GM23338 (cell line): ENCODE results near the gene ING5. TPM values are rescaled to one million over a fixed set of nuclear protein-coding genes. Genes with fewer than 3 reads are reported as not detected.

Experiments used
- ATAC-seq: fragments of 200-7000 bp; cut with Tn5 transposase; 3 replicates; pipeline ENCODE4 v1.9.1; 2020
- DNase-seq: peaks from one replicate; pipeline ENCODE4 v3.0.0-alpha.2; 2015; ENCODE audit warnings: low spot score
- H2AFZ ChIP-seq: fragments of 200-600 bp; sonication (generic); 2 replicates; pipeline ENCODE4 v1.8.0; 2016; ENCODE audit warnings: antibody characterized with exemption, mild to moderate bottlenecking, moderate library complexity
- H3F3A ChIP-seq: fragments of 200-600 bp; sonication (generic); replicated peaks from 2 replicates; pipeline ENCODE4 v1.8.0; 2017; ENCODE audit warnings: antibody characterized with exemption, mixed run types, low read depth
- H3K27ac ChIP-seq: fragments of 200-600 bp; sonication (generic); 2 replicates; pipeline ENCODE4 v1.6.1; 2016; ENCODE audit warnings: low read depth
- H3K27me3 ChIP-seq: fragments of 200-600 bp; sonication (generic); 2 replicates; pipeline ENCODE4 v1.8.0; 2016; ENCODE audit warnings: mild to moderate bottlenecking, mixed run types, moderate library complexity; ENCODE audit not compliant: insufficient read depth
- H3K36me3 ChIP-seq: fragments of 200-600 bp; sonication (generic); 2 replicates; pipeline ENCODE4 v1.8.0; 2016; ENCODE audit warnings: mild to moderate bottlenecking; ENCODE audit not compliant: insufficient read depth
- H3K4me1 ChIP-seq: fragments of 200-600 bp; sonication (generic); 2 replicates; pipeline ENCODE4 v1.8.0; 2016; ENCODE audit warnings: mild to moderate bottlenecking, moderate library complexity; ENCODE audit not compliant: insufficient read depth
- H3K4me2 ChIP-seq: fragments of 200-600 bp; sonication (generic); 2 replicates; pipeline ENCODE4 v1.7.1; 2017; ENCODE audit warnings: mixed run types
- H3K4me3 ChIP-seq: fragments of 200-600 bp; sonication (generic); 2 replicates; pipeline ENCODE4 v1.6.1; 2016; ENCODE audit warnings: mixed run types
- H3K79me2 ChIP-seq: fragments of 200-600 bp; sonication (generic); replicated peaks from 2 replicates; pipeline ENCODE4 v1.8.0; 2017; ENCODE audit warnings: mild to moderate bottlenecking; ENCODE audit not compliant: insufficient read depth
- H3K9me2 ChIP-seq: fragments of 200-600 bp; sonication (generic); 2 replicates; pipeline ENCODE4 v1.8.0; 2017; ENCODE audit not compliant: insufficient read depth
- H4K20me1 ChIP-seq: fragments of 200-600 bp; sonication (generic); replicated peaks from 2 replicates; pipeline ENCODE4 v1.8.0; 2017; ENCODE audit warnings: mild to moderate bottlenecking; ENCODE audit not compliant: insufficient read depth
- H3K27ac Mint-ChIP-seq: 2 replicates; pipeline ENCODE4 v1.8.0; 2020; ENCODE audit warnings: inconsistent platforms, mild to moderate bottlenecking, moderate library complexity, mixed read lengths
- H3K27me3 Mint-ChIP-seq: 3 replicates; pipeline ENCODE4 v1.8.0; 2022; ENCODE audit warnings: low read depth, mild to moderate bottlenecking, moderate library complexity, mixed read lengths, inconsistent platforms; ENCODE audit not compliant: insufficient read depth, poor library complexity
- H3K36me3 Mint-ChIP-seq: 3 replicates; pipeline ENCODE4 v1.8.0; 2021; ENCODE audit warnings: low read depth, mild to moderate bottlenecking, inconsistent platforms, moderate library complexity, mixed read lengths
- H3K4me1 Mint-ChIP-seq: 3 replicates; pipeline ENCODE4 v1.8.0; 2020; ENCODE audit warnings: mild to moderate bottlenecking, inconsistent platforms, mixed read lengths
- H3K4me3 Mint-ChIP-seq: 3 replicates; pipeline ENCODE4 v1.8.0; 2021; ENCODE audit warnings: moderate library complexity, mild to moderate bottlenecking, inconsistent platforms, mixed read lengths
- H3K9me3 Mint-ChIP-seq: 3 replicates; pipeline ENCODE4 v1.8.0; 2020; ENCODE audit warnings: moderate library complexity, mild to moderate bottlenecking, inconsistent platforms, mixed read lengths
- CREB1 ChIP-seq: fragments of 250-450 bp; sonication (Bioruptor Pico); IDR thresholded peaks from 2 replicates; pipeline ENCODE4 v1.5.0; 2020; ENCODE audit warnings: low read depth, mild to moderate bottlenecking, moderate library complexity
- EZH2 ChIP-seq: fragments of 200-600 bp; sonication (generic); IDR thresholded peaks from one replicate; pipeline ENCODE4 v1.8.0; 2017; ENCODE audit warnings: antibody characterized with exemption, mild to moderate bottlenecking, low read depth; ENCODE audit not compliant: unreplicated experiment
- EZH2phosphoT487 ChIP-seq: fragments of 200-600 bp; sonication (generic); IDR thresholded peaks from one replicate; pipeline ENCODE4 v1.8.1; 2018; ENCODE audit warnings: antibody characterized with exemption; ENCODE audit not compliant: unreplicated experiment
- JUNB ChIP-seq: IDR thresholded peaks from one replicate; pipeline ENCODE4 v1.6.1; 2016; ENCODE audit warnings: antibody characterized with exemption; ENCODE audit not compliant: unreplicated experiment
- NANOG ChIP-seq: IDR thresholded peaks from 2 replicates; pipeline ENCODE4 v1.6.1; 2016; ENCODE audit warnings: antibody characterized with exemption, borderline replicate concordance
- POLR2AphosphoS5 ChIP-seq: IDR thresholded peaks from 2 replicates; pipeline ENCODE4 v1.6.1; 2016; ENCODE audit warnings: antibody characterized with exemption, low read depth
- STAT1 ChIP-seq: IDR thresholded peaks from one replicate; pipeline ENCODE4 v1.6.1; 2016; ENCODE audit warnings: antibody characterized with exemption; ENCODE audit not compliant: unreplicated experiment
- ZNF114 ChIP-seq: fragments of 250-450 bp; sonication (Bioruptor Pico); IDR thresholded peaks from 2 replicates; pipeline ENCODE4 v1.5.0; 2020; ENCODE audit warnings: mild to moderate bottlenecking, moderate library complexity
- ZNF331 ChIP-seq: fragments of 250-450 bp; sonication (Bioruptor Pico); IDR thresholded peaks from 2 replicates; pipeline ENCODE4 v1.5.0; 2020; ENCODE audit warnings: low read depth, mild to moderate bottlenecking, moderate library complexity
- polyA plus RNA-seq: library from polyadenylated mRNA; unstranded; fragments of >200 nt; fragmentation: Nextera tagmentation; extraction: Ambion mirVana; gene quantifications from 2 replicates; pipeline ENCODE4 v1.2.1, GENCODE V29; 2016
- total RNA-seq: library from RNA; depleted of rRNA; stranded (reverse); fragments of >200 nt; shearing (Covaris generic); gene quantifications from 2 replicates; pipeline ENCODE4 v1.2.3, GENCODE V29; 2014
- TF ChIP-seq, protein P1 (sequence below): IDR thresholded peaks from 2 replicates; pipeline ENCODE4 v1.6.1; 2016; ENCODE audit warnings: antibody characterized with exemption
- TF ChIP-seq, protein P2 (sequence below): fragments of 250-450 bp; sonication (Bioruptor Pico); IDR thresholded peaks from 2 replicates; pipeline ENCODE4 v1.5.0; 2020; ENCODE audit warnings: mild to moderate bottlenecking, moderate library complexity
- TF ChIP-seq, protein P3 (sequence below): IDR thresholded peaks from one replicate; pipeline ENCODE4 v1.6.1; 2018; ENCODE audit warnings: antibody characterized with exemption; ENCODE audit not compliant: unreplicated experiment
- TF ChIP-seq, protein P4 (sequence below), 2 experiments: fragments of 200-600 bp in 1 of 2; sonication (generic) in 1 of 2; conservative IDR thresholded peaks; 2 replicates each; pipeline versions ENCODE4 v1.5.1 to v1.6.1; 2016 to 2017; ENCODE audit warnings: antibody characterized with exemption in 2 of 2, low read depth in 2 of 2, mild to moderate bottlenecking in 2 of 2, moderate library complexity in 1 of 2

The ING5 gene
- total and polyA plus RNA-seq, 2 experiments from 2014 or later, result 25.7 to 42.5 TPM

DNA sequence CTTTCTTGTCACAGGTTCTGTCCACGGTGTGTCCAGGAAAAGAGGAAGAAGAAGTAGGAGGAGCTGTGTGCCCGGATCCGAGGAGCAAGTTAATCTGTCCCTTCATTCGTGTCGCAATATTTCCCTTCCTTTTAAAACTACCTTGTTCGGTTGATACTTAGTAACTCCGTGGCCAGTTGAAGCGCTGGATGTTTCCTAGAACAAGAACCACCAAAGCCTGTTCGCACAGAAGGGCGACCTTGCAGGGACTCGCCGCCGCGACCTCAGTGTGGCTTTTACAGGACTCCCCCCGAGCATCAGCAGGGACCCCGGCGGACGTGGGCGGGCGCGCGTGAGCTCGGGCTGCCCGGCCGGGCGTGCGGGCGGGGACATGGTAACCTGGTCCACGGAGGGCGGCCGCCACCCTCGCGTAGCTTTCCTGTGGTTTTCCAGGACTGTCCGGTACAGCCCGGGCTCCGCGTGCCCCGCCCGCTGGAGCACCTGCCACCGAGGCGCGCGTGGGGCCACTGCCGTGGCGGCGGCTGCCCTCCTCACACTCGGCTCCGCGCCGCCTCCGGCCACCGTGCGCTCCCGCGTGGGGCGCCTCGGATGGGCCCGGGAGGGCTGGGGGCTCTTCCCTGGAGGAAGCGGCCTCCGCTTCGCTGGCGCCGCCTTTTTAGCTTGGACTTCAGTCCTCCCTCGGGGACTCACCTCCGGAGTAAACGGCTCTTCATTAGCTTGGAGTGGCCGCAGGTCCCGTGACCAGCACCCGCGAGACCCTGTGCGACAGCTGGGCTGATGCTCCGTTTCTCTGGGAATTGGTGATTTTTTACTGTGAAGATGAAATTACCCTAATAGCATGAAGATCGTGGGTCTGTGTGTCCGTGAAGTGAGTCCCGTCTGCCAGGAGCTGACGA is 23.4 kb downstream of the ING5 start:
- Mint-ChIP-seq H3K27me3 (peaks cover 14% of the 10 kb centered on the region), H3K4me3 (no peak overlapping the region), H3K4me1 (no peaks in the 10 kb centered on the region), H3K9me3 (peaks cover 30% of the 10 kb centered on the region), H3K27ac (no peak overlapping the region), H3K36me3 (peaks cover 53% of the 10 kb centered on the region)
- no peaks in the 10 kb centered on the region for H3K27me3 ChIP-seq
- no peaks in the 10 kb centered on the region for H3F3A ChIP-seq
- no peak overlapping the region for H2AFZ ChIP-seq
- ATAC-seq (no peak), DNase-seq (no peak)
- H3K4me3 ChIP-seq, result no peak overlapping the region
- peaks cover 7% of the 10 kb centered on the region for H3K36me3 ChIP-seq
- TF ChIP-seq, protein P1, sequence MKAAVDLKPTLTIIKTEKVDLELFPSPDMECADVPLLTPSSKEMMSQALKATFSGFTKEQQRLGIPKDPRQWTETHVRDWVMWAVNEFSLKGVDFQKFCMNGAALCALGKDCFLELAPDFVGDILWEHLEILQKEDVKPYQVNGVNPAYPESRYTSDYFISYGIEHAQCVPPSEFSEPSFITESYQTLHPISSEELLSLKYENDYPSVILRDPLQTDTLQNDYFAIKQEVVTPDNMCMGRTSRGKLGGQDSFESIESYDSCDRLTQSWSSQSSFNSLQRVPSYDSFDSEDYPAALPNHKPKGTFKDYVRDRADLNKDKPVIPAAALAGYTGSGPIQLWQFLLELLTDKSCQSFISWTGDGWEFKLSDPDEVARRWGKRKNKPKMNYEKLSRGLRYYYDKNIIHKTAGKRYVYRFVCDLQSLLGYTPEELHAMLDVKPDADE, result no peak
- TF ChIP-seq STAT1 (no peak), CREB1 (CRISPR knock-in tag) (no peak), NANOG (no peak), ZNF331 (CRISPR knock-in tag) (no peak), ZNF114 (no peak), EZH2phosphoT487 (no peak), EZH2 (no peak), JUNB (no peak), POLR2AphosphoS5 (no peak)
- TF ChIP-seq, protein P2, sequence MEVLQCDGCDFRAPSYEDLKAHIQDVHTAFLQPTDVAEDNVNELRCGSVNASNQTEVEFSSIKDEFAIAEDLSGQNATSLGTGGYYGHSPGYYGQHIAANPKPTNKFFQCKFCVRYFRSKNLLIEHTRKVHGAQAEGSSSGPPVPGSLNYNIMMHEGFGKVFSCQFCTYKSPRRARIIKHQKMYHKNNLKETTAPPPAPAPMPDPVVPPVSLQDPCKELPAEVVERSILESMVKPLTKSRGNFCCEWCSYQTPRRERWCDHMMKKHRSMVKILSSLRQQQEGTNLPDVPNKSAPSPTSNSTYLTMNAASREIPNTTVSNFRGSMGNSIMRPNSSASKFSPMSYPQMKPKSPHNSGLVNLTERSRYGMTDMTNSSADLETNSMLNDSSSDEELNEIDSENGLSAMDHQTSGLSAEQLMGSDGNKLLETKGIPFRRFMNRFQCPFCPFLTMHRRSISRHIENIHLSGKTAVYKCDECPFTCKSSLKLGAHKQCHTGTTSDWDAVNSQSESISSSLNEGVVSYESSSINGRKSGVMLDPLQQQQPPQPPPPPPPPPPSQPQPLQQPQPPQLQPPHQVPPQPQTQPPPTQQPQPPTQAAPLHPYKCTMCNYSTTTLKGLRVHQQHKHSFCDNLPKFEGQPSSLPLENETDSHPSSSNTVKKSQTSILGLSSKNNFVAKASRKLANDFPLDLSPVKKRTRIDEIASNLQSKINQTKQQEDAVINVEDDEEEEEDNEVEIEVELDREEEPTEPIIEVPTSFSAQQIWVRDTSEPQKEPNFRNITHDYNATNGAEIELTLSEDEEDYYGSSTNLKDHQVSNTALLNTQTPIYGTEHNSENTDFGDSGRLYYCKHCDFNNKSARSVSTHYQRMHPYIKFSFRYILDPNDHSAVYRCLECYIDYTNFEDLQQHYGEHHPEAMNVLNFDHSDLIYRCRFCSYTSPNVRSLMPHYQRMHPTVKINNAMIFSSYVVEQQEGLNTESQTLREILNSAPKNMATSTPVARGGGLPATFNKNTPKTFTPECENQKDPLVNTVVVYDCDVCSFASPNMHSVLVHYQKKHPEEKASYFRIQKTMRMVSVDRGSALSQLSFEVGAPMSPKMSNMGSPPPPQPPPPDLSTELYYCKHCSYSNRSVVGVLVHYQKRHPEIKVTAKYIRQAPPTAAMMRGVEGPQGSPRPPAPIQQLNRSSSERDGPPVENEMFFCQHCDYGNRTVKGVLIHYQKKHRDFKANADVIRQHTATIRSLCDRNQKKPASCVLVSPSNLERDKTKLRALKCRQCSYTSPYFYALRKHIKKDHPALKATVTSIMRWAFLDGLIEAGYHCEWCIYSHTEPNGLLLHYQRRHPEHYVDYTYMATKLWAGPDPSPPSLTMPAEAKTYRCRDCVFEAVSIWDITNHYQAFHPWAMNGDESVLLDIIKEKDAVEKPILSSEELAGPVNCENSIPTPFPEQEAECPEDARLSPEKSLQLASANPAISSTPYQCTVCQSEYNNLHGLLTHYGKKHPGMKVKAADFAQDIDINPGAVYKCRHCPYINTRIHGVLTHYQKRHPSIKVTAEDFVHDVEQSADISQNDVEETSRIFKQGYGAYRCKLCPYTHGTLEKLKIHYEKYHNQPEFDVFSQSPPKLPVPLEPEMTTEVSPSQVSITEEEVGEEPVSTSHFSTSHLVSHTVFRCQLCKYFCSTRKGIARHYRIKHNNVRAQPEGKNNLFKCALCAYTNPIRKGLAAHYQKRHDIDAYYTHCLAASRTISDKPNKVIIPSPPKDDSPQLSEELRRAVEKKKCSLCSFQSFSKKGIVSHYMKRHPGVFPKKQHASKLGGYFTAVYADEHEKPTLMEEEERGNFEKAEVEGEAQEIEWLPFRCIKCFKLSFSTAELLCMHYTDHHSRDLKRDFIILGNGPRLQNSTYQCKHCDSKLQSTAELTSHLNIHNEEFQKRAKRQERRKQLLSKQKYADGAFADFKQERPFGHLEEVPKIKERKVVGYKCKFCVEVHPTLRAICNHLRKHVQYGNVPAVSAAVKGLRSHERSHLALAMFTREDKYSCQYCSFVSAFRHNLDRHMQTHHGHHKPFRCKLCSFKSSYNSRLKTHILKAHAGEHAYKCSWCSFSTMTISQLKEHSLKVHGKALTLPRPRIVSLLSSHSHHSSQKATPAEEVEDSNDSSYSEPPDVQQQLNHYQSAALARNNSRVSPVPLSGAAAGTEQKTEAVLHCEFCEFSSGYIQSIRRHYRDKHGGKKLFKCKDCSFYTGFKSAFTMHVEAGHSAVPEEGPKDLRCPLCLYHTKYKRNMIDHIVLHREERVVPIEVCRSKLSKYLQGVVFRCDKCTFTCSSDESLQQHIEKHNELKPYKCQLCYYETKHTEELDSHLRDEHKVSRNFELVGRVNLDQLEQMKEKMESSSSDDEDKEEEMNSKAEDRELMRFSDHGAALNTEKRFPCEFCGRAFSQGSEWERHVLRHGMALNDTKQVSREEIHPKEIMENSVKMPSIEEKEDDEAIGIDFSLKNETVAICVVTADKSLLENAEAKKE (CRISPR knock-in tag), result no peak
- TF ChIP-seq, protein P3, sequence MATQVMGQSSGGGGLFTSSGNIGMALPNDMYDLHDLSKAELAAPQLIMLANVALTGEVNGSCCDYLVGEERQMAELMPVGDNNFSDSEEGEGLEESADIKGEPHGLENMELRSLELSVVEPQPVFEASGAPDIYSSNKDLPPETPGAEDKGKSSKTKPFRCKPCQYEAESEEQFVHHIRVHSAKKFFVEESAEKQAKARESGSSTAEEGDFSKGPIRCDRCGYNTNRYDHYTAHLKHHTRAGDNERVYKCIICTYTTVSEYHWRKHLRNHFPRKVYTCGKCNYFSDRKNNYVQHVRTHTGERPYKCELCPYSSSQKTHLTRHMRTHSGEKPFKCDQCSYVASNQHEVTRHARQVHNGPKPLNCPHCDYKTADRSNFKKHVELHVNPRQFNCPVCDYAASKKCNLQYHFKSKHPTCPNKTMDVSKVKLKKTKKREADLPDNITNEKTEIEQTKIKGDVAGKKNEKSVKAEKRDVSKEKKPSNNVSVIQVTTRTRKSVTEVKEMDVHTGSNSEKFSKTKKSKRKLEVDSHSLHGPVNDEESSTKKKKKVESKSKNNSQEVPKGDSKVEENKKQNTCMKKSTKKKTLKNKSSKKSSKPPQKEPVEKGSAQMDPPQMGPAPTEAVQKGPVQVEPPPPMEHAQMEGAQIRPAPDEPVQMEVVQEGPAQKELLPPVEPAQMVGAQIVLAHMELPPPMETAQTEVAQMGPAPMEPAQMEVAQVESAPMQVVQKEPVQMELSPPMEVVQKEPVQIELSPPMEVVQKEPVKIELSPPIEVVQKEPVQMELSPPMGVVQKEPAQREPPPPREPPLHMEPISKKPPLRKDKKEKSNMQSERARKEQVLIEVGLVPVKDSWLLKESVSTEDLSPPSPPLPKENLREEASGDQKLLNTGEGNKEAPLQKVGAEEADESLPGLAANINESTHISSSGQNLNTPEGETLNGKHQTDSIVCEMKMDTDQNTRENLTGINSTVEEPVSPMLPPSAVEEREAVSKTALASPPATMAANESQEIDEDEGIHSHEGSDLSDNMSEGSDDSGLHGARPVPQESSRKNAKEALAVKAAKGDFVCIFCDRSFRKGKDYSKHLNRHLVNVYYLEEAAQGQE, result no peak
- TF ChIP-seq, protein P4, sequence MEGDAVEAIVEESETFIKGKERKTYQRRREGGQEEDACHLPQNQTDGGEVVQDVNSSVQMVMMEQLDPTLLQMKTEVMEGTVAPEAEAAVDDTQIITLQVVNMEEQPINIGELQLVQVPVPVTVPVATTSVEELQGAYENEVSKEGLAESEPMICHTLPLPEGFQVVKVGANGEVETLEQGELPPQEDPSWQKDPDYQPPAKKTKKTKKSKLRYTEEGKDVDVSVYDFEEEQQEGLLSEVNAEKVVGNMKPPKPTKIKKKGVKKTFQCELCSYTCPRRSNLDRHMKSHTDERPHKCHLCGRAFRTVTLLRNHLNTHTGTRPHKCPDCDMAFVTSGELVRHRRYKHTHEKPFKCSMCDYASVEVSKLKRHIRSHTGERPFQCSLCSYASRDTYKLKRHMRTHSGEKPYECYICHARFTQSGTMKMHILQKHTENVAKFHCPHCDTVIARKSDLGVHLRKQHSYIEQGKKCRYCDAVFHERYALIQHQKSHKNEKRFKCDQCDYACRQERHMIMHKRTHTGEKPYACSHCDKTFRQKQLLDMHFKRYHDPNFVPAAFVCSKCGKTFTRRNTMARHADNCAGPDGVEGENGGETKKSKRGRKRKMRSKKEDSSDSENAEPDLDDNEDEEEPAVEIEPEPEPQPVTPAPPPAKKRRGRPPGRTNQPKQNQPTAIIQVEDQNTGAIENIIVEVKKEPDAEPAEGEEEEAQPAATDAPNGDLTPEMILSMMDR (conservative IDR thresholded peaks at IDR 0.05; ENCODE audit: low read depth in 2 of 2), result no peak
- H3K27ac ChIP-seq, result no peak overlapping the region
- no peak overlapping the region for H3K4me2 ChIP-seq
- peaks cover 5% of the 10 kb centered on the region for H4K20me1 ChIP-seq
- no peaks in the 10 kb centered on the region for H3K4me1 ChIP-seq
- no peaks in the 10 kb centered on the region for H3K9me2 ChIP-seq
- H3K79me2 ChIP-seq, result no peaks in the 10 kb centered on the region
